Endothelial cell of umbilical vein (primary cell): ENCODE results near the gene UROC1.

ENCODE experiments used
- CTCF ChIP-seq, 2 donors: IDR thresholded peaks; 1 replicate in 1 of 2; 2 replicates in 1 of 2; pipeline ENCODE4 v1.5.1; 2011; ENCODE audit warnings: low read length in 2 of 2, mild to moderate bottlenecking in 2 of 2, moderate library complexity in 2 of 2, control low read depth in 1 of 2, inconsistent platforms in 1 of 2, low read depth in 1 of 2; ENCODE audit not compliant: insufficient read depth in 1 of 2; ENCODE audit errors: extremely low read depth in 1 of 2
- POLR2AphosphoS5 ChIP-seq: IDR thresholded peaks from 2 replicates; pipeline ENCODE4 v1.6.1; 2012; ENCODE audit warnings: low read depth, mild to moderate bottlenecking, control low read depth, low read length, moderate library complexity; ENCODE audit not compliant: insufficient read depth

- no peak for TF ChIP-seq POLR2AphosphoS5
- no peak for TF ChIP-seq CTCF (IDR thresholded peaks at IDR 0.05; ENCODE audit: extremely low read depth in 1 of 2, insufficient read depth in 1 of 2, low read depth in 1 of 2, low read length in 2 of 2)
Measured at GRCh38 chr3:126546013-126546412, 28.4 kb upstream of the UROC1 start.
